Cortex of kidney (tissue), 1 donor: ENCODE data around the gene POP4.

ENCODE experiments used
- DNase-seq: peaks from one replicate; lab custom pipeline; 2025; lab: John Stamatoyannopoulos, UW

POP4 gene

GRCh38 chr19:29631450-29631849, 25.4 kb downstream of the POP4 start:
- no peak for DNase-seq

DNA sequence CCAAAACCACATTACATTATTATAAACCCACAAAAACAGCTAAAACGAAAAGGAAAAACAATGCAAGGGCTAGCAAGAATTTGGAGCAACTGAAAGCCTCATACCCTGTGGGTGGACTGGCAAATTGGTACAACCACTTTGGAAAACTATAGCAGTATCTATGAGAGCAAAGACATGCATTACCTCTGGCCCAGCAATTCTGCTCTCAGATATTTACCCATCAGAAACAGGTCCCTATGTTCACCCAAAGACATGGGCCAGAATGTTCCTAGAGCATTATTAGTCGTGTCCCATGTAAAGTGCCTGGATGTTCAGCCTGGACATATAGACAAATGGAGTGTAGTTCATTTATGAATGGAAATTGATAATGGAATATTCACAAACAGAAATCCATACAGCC, 27.9 kb downstream of the POP4 start:
- no peak for DNase-seq

- DNase-seq: no peak
These were observed 28.5 kb downstream of the POP4 start for GRCh38 chr19:29634423-29635130.

GRCh38 chr19:29635963-29636362, 29.9 kb downstream of the POP4 start:
- no peak for DNase-seq

- no peak for DNase-seq
These were observed 30.7 kb downstream of the POP4 start for GRCh38 chr19:29636553-29637360.

DNA sequence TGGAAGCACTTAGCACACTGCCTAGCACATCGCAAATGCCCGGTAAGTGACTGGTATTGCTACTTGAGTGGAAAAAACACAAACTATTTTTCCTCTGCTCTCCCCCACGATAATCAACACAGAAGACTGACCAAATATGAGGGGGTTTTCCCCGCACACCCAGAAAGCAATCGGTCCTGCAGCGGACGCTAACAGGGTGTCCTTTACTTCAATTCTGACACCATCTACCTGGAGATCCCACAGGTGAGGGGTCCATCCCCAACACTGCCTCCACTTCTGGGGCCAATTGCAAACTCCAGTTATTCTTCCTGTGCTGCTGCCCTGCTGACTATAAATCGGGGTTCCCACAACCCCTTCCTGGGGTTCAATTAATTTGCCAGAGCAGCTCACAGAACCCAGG, 33.0 kb downstream of the POP4 start:
- no peak for DNase-seq

GRCh38 chr19:29640231-29640630, 34.1 kb downstream of the POP4 start:
- no peak for DNase-seq

DNA sequence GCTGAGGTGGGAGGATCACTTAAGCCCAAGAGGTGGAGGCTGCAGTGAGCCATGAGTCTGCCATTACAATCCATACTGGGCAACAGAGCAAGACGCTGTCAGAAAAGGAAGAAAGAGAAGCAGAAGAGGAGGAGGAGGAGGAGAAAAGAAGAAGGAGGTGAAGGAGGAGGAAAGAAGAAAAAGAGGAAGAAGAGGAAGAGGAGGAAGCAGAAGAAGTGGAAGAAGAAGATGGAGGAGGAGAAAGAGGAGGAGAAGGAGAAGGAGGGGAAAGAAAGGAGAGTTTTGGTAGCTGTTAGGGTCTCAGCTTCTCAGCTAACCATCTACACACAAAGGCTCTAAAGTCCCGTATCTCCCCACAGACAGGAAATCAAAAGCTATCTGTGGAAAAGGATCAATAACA, 35.5 kb downstream of the POP4 start:
- no peak for DNase-seq

DNA sequence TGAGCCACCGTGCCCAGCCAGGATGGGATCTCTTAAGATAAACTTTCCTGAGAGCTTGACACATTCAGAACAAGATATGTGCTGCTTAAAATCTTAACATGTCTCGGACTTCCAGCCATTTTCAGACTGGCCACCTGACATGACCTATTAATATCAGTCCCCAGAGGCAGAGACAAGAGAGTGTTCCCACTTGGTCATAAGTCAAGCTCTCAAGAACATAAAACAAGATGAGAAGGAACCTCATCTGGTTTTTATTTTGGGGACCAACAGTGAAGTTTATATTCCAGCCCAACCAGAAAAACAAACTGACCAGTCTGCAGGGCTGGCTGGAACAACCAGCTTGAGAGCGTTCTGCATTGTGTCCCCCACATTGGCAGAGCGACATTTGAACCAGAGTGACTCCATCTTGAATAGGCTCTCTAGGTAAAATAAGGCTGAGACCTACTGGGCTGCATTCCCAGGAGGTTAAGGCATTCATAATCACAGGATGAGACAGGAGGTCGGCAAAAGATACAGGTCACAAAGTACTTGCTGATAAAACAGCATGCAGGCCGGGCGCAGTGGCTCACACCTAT, 37.4 kb downstream of the POP4 start:
- DNase-seq: no peak

- no peak for DNase-seq
These were observed 38.1 kb downstream of the POP4 start for GRCh38 chr19:29644210-29644609.

- DNase-seq: no peak
These were observed 39.4 kb downstream of the POP4 start for GRCh38 chr19:29645491-29645867.

DNA sequence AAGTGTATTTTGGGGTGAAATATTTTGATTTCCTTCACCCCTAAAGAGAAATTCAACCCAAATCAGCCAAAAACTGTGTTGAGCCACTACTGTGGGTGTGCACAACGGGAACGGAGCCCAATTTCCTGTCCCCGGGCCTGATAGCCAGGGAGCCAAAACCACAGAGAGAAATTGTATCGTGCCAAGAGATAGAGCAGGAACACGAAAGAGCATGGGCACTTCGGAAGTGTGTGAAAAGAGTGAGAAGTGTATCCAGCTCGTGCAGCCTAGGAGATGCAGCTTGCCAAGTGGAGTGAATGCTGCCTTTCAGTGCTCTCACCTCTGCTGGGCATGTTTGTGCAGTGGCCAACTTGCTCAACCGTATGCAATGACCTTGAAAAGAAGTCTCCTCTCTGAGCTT, 39.8 kb downstream of the POP4 start:
- no peak for DNase-seq

GRCh38 chr19:29650772-29651387, 44.8 kb downstream of the POP4 start:
- DNase-seq: no peak

DNA sequence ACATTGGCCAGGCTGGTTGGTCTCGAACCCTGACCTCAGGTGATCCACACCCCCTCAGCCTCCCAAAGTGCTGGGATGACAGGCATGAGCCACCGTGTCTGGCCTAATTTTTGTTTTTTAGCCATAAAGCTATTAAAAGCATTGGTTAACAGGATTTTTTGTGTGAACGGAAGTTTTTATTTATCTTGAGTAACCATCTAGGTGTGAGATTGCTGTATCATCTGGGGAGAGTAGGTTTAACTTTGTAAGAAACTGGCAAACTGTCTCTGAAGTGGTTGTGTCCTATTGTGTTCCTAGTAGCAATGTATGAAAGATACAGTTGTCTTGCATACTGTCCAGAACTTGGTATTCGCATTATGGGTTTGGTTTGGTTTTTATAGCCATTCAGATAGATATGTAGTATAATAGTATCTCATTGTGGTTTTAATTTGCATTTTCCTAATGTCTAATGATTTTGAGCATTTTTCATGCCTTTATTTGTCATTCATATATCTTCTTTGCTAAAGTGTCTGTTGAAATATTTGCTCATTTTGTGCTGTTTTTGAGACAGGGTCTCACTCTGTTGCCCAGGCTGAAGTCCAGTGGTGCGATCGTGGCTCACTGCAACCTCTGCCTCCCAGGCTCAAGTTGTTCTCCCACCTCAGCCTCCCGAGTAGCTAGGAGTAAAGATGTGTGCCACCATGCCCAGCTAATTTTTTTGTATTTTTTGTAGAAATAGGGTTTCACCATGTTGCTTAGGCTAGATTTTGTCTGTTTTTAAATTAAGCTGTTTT, 45.7 kb downstream of the POP4 start:
- no peak for DNase-seq

GRCh38 chr19:29653398-29653797, 47.3 kb downstream of the POP4 start:
- no peak for DNase-seq

DNA sequence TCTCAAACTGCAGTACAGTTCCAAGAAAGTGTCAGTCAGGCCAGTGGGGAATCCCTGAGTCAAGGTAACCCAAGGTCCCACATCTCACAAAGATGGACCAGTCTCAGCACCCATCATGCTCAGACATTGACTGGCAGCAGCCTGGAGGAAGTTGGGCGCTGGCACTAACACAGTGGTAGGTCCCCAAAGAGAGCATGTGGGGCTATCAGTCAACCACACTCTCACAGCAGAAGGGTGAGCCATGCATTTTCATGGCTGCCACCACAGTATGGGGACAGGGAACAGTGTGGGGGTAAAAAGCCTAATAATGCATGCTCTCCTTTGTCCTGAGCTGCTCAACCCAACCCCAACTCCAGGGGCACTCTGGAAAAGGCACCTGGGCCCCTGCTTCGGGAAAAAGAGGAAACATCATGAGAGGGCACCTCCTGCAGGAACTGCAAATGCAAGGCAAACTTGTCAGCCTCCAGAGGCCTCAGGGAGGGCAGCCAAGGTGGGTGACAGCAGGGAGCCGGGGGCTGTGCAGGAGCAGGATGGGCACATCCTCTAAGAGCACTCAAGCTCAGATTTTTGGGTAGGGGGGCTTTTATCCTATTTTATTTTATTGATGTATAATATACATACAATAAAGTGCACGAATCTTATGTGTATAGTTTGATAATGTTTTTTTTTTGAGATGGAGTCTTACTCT, 49.7 kb downstream of the POP4 start:
- DNase-seq: no peak

DNA sequence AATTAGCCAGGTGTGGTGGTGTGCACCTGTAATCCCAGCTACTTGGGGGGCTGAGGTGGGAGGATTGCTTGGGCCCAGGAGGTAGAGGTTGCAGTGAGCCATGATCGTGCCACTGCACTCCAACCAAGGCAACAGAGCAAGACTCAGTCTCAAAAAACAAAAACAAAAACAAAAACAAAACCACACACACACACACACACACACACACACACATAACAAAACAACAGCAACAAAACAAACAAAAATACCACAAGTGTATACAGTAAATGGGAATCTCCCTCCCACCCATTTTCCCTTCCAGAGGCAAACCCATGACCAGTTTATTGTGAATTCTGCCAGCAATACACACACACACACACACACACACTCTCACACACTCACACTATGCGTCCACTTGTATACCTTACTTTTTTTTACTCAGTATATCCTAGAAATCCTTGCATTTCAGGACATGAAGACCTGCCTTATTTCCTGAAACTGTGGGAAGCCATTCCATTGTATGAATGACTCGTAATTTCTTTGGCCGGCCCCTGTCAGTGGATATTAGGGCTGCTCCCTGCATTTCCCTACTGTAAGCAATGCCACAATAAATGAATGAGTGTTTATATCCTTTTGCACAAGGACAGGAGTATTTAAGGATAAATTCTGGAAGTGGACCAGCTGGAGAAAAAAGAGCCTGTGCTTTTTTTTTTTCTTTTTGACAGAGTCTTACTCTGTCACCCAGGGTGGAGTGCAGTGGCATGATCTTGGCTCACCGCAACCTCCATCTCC, 52.3 kb downstream of the POP4 start:
- no peak for DNase-seq

GRCh38 chr19:29660835-29661234, 54.8 kb downstream of the POP4 start:
- DNase-seq: no peak

DNA sequence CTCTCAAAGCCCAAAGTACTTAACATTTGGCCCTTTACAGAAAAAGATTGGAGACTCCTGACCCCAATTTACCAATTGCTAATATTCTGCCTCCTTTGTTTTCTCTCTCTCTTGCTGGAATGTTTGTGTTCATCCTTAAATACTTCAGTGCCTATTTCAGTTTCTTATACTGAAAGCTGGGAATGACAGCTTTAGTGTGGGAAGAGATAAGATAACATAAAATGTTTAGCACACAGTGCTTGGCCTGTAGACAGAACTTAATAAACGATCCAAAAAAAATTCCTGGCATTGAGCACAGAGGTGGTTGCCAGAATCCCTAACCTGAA, 56.2 kb downstream of the POP4 start:
- no peak for DNase-seq

GRCh38 chr19:29662604-29663404, 56.7 kb downstream of the POP4 start:
- no peak for DNase-seq
